Heart right ventricle (tissue), 16 donors: ENCODE data around the gene ZNF750. TPM values are rescaled to one million over a fixed set of nuclear protein-coding genes. Genes with fewer than 3 reads are reported as not detected.
A peak's percentile ranks its signal among the peaks of the same experiment; 100 is the strongest.
"Not testable (repeated sequence)": the region's sequence is repeated elsewhere in the genome, so short reads cannot be mapped to it uniquely, and the experiment has no call there.

ENCODE experiments used
- ATAC-seq, 8 donors: fragments of 200-7000 bp; cut with Tn5 transposase; one replicate each; pipeline ENCODE4 v1.9.1; 2020; ENCODE audit warnings: mild to moderate bottlenecking in 8 of 8, moderate library complexity in 8 of 8, moderate number of reproducible peaks in 1 of 8
- DNase-seq, 2 donors: peaks; one replicate each; pipeline ENCODE4 v3.0.0-alpha.2; 2020
- H3K27ac ChIP-seq, 10 donors: fragments of 200-600 bp; sonication (generic) in 2 of 10; one replicate each; pipeline versions ENCODE4 v1.5.0 to v1.8.0; 2020 to 2022; ENCODE audit warnings: mild to moderate bottlenecking in 3 of 10
- H3K27me3 ChIP-seq, 7 donors: fragments of 200-600 bp; one replicate each; pipeline ENCODE4 v1.8.0; 2021 to 2022; ENCODE audit warnings: mild to moderate bottlenecking in 2 of 7
- H3K36me3 ChIP-seq, 9 donors: fragments of 200-600 bp; sonication (generic) in 1 of 9; one replicate each; pipeline versions ENCODE4 v1.5.0 to v1.8.0; 2020 to 2022; ENCODE audit warnings: mild to moderate bottlenecking in 2 of 9
- H3K4me1 ChIP-seq, 9 donors: fragments of 200-600 bp; sonication (generic) in 1 of 9; one replicate each; pipeline versions ENCODE4 v1.5.0 to v1.8.0; 2020 to 2022; ENCODE audit warnings: mild to moderate bottlenecking in 4 of 9
- H3K4me3 ChIP-seq, 10 donors: fragments of 200-600 bp; sonication (generic) in 2 of 10; one replicate each; pipeline versions ENCODE4 v1.5.0 to v1.8.0; 2020 to 2022; ENCODE audit warnings: mild to moderate bottlenecking in 7 of 10, moderate library complexity in 2 of 10
- H3K9me3 ChIP-seq, 11 donors: fragments of 200-600 bp in 10 of 11; sonication (generic) in 2 of 11; one replicate each; pipeline versions ENCODE4 v1.5.0 to v1.8.0; 2013 to 2022; ENCODE audit warnings: mild to moderate bottlenecking in 2 of 11, control low read depth in 1 of 11, moderate library complexity in 1 of 11
- CTCF ChIP-seq, 9 donors: fragments of 200-600 bp; sonication (generic) in 2 of 9; IDR thresholded peaks; one replicate each; pipeline versions ENCODE4 v1.5.0 to v1.8.0; 2021 to 2022; ENCODE audit warnings: antibody characterized with exemption in 9 of 9, mild to moderate bottlenecking in 5 of 9, moderate library complexity in 1 of 9
- WGBS, 2 donors: extraction: QIAGEN DNeasy Blood & Tissue Kit; methylation state at CpG; one replicate each; pipeline ENCODE4 v1.1.7; 2013; ENCODE audit warnings: inconsistent platforms in 1 of 2; 5-methylcytosine and 5-hydroxymethylcytosine counted together
- intact Hi-C, 10 donors: fragments of 100-400 bp; cut with DNase I; formaldehyde crosslinking; loops; one replicate each; pipeline versions ENCODE4 v1.11.1 to v1.14.2; 2022
- polyA plus RNA-seq, 2 donors: library from polyadenylated mRNA; stranded (reverse); fragments of 200-250 nt; gene quantifications; one replicate each; pipeline ENCODE4 v1.2.3, GENCODE V29; 2013
- total RNA-seq, 10 donors: library from RNA; stranded (reverse); fragmentation: NEBNext Ultra II Directional in 3 of 10; extraction: Animal tissue kit (Norgen Biotek cat#: 25700) in 3 of 10; gene quantifications; one replicate each; pipeline versions ENCODE4 v1.2.1 to v1.2.4, GENCODE V29; 2021 to 2023
- donor health status: Arrhythmogenic right ventricular cardiomyopathy.
- donor health status: ischemic (EF 13 %, LVEDD 7.1; RV severe dilation, severe dysfunction).
- donor health status: healthy with polysubstance abuse.
- donor health status: DM: no; HTN: yes; CAD: no.
- donor health status: DM: no; HTN: no; CAD: no.
- donor health status: ischemic (EF 25% LVEDD 6.9; RV normal size, moderate dysfunction).
- donor health status: ischemic (EF 25% LVEDD 5.7; RV mildly dilated, moderate dysfunction).
- donor health status: healthy.
- donor health status: DM: yes; HTN: yes; CAD: no.
- donor health status: Ischemic cardiomyopathy.
- donor health status: ischemic (EF 35%, LVEDD 5.7; RV mildly dilated, moderate dysfunction).
- donor health status: nonischemic (EF 11% LVEDD 7.7; RV severe dilation, severe dysfunction).
- donor health status: DM: yes; HTN: yes; CAD: no.
- donor health status: PGD.
- donor health status: ischemic (EF 29% LVEDD 5.4; RV normal size, mild dysfunction).
- donor health status: nonischemic (EF 23%, LVEDD 6.1; RV moderate dilation, normal function).

The ZNF750 gene
- total and polyA plus RNA-seq, 12 donors: 0.11 to 0.20 (median 0.15) TPM; not detected in 7

- no peak for ATAC-seq
- intact Hi-C loops: loop anchor here in 3 of 10 donors (10.0 kb wide), 3 partner anchors 58 to 268 kb away; partner anchors contain the start of gene ZNF750 (in 1 of the 3)
- H3K4me3 ChIP-seq: no peak overlapping the region
- no peaks in the 10 kb centered on the region for H3K27me3 ChIP-seq
- H3K4me1 ChIP-seq: peaks cover 0 to 25% (median 6%) of the 10 kb centered on the region in 9 donors
- no peaks in the 10 kb centered on the region for H3K9me3 ChIP-seq
- H3K27ac ChIP-seq: no peak overlapping the region
- DNase-seq: no peak
- no peak for TF ChIP-seq CTCF (IDR thresholded peaks at IDR 0.05)
- 92 to 95% methylated on average over 10 of the region's 10 CpGs for WGBS, 2 donors
- H3K36me3 ChIP-seq: peaks cover 0 to 33% (median 10%) of the 10 kb centered on the region in 9 donors
Observed at GRCh38 chr17:82786427-82786826, 53.4 kb downstream of the ZNF750 start.

GRCh38 chr17:82785581-82785980, 54.2 kb downstream of the ZNF750 start:
- Histone ChIP-seq H3K36me3 (peaks cover 0 to 31% (median 10%) of the 10 kb centered on the region in 9 donors), H3K4me1 (peaks cover 0 to 25% (median 6%) of the 10 kb centered on the region in 9 donors)
- not testable (repeated sequence) for H3K9me3 ChIP-seq, H3K27me3 ChIP-seq, H3K27ac ChIP-seq, ATAC-seq, DNase-seq, H3K4me3 ChIP-seq
- intact Hi-C loops: loop anchor here in 3 of 10 donors (10.0 kb wide), 3 partner anchors 59 to 269 kb away; partner anchors contain the start of gene ZNF750 (in 1 of the 3)
- 97 to 99% methylated on average over 13 to 15 of the region's 16 CpGs for WGBS, 2 donors

- no peak for DNase-seq
- H3K4me3 ChIP-seq: no peak overlapping the region
- H3K27me3 ChIP-seq: no peaks in the 10 kb centered on the region
- peaks cover 0 to 23% (median 6%) of the 10 kb centered on the region in 9 donors for H3K4me1 ChIP-seq
- WGBS, 2 donors: 93 to 95% methylated on average over 18 of the region's 18 CpGs
- H3K9me3 ChIP-seq: no peaks in the 10 kb centered on the region
- peak overlapping the region in 3 of 10 donors; percentile 53 to 84 (median 73) for H3K27ac ChIP-seq
- ATAC-seq: no peak
- TF ChIP-seq CTCF (IDR thresholded peaks at IDR 0.05): no peak
- intact Hi-C loops: loop anchor here in 9 of 10 donors (2.0 to 10.0 kb wide), 10 partner anchors 61 to 271 kb away; partner anchors contain the start of gene ZNF750 (in 1 of the 9)
- H3K36me3 ChIP-seq: peaks cover 0 to 31% (median 10%) of the 10 kb centered on the region in 9 donors
Observed at GRCh38 chr17:82783498-82783897, 56.3 kb downstream of the ZNF750 start.

GRCh38 chr17:82782657-82783207, 57.1 kb downstream of the ZNF750 start:
- Histone ChIP-seq H3K36me3 (peaks cover 0 to 31% (median 10%) of the 10 kb centered on the region in 9 donors), H3K27me3 (no peaks in the 10 kb centered on the region), H3K4me1 (peaks cover 0 to 22% (median 6%) of the 10 kb centered on the region in 9 donors), H3K27ac (peak overlapping the region in 9 of 10 donors; percentile 53 to 84 (median 65)), H3K9me3 (no peaks in the 10 kb centered on the region), H3K4me3 (peak overlapping the region in 4 of 10 donors; percentile 7 to 28 (median 26))
- WGBS, 2 donors: 65 to 72% methylated on average over 42 of the region's 42 CpGs
- DNase-seq (no peak), ATAC-seq (peak; percentile 23 to 74 (median 58))
- no peak for TF ChIP-seq CTCF (IDR thresholded peaks at IDR 0.05)
- intact Hi-C loops: loop anchor here in 9 of 10 donors (2.0 to 10.0 kb wide), 10 partner anchors 62 to 272 kb away; partner anchors contain the start of gene ZNF750 (in 1 of the 9)
